CD4-positive, alpha-beta T cell treated with Interleukin-4 for 1 hour (primary cell): ENCODE data around the gene SDC1.

Experiments
- DNase-seq, 2 donors: peaks; one replicate each; pipeline ENCODE4 v3.0.0-alpha.2; 2020 to 2022

SDC1 gene

GRCh38 chr2:20168048-20168726 lies 56.7 kb downstream of the SDC1 start:
- DNase-seq = no peak

- DNase-seq = no peak
These were observed 57.6 kb downstream of the SDC1 start for GRCh38 chr2:20167356-20167755.

- DNase-seq = no peak
These were observed 59.0 kb downstream of the SDC1 start for GRCh38 chr2:20165677-20166509.

- DNase-seq = no peak
These were observed 60.0 kb downstream of the SDC1 start for GRCh38 chr2:20164734-20165478.

GRCh38 chr2:20164061-20164733 lies 60.7 kb downstream of the SDC1 start:
- DNase-seq = no peak

- DNase-seq = no peak
These were observed 65.4 kb downstream of the SDC1 start for GRCh38 chr2:20159411-20160070.

- DNase-seq = no peak
These were observed 67.6 kb downstream of the SDC1 start for GRCh38 chr2:20157193-20157891.

GRCh38 chr2:20156836-20157192 lies 68.1 kb downstream of the SDC1 start:
- DNase-seq = no peak

GRCh38 chr2:20156076-20156759 lies 68.7 kb downstream of the SDC1 start:
- no peak for DNase-seq

- DNase-seq = no peak
These were observed 71.6 kb downstream of the SDC1 start for GRCh38 chr2:20153131-20153851.

GRCh38 chr2:20150806-20151571 lies 73.9 kb downstream of the SDC1 start:
- no peak for DNase-seq
